ENCODE results near the gene ATP6V0A1. TPM values are rescaled to one million over a fixed set of nuclear protein-coding genes. Genes with fewer than 3 reads are reported as not detected.

Gene ATP6V0A1
- total and polyA plus RNA-seq, 4 donors = 31.5 to 94.6 (median 45.2) TPM

DNA sequence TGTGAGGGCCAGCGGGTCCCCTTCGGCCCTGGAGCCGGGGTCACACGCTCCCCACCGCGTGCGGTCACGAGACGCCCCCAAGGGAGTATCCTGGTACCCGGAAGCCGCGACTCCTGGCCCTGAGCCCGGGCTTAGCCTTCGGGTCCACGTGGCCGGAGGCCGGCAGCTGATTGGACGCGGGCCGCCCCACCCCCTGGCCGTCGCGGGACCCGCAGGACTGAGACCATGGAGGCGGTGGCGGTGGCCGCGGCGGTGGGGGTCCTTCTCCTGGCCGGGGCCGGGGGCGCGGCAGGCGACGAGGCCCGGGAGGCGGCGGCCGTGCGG is 77.3 kb downstream of the ATP6V0A1 start, which contains the start of gene NAGLU (continued):
- TF ChIP-seq, protein P1, sequence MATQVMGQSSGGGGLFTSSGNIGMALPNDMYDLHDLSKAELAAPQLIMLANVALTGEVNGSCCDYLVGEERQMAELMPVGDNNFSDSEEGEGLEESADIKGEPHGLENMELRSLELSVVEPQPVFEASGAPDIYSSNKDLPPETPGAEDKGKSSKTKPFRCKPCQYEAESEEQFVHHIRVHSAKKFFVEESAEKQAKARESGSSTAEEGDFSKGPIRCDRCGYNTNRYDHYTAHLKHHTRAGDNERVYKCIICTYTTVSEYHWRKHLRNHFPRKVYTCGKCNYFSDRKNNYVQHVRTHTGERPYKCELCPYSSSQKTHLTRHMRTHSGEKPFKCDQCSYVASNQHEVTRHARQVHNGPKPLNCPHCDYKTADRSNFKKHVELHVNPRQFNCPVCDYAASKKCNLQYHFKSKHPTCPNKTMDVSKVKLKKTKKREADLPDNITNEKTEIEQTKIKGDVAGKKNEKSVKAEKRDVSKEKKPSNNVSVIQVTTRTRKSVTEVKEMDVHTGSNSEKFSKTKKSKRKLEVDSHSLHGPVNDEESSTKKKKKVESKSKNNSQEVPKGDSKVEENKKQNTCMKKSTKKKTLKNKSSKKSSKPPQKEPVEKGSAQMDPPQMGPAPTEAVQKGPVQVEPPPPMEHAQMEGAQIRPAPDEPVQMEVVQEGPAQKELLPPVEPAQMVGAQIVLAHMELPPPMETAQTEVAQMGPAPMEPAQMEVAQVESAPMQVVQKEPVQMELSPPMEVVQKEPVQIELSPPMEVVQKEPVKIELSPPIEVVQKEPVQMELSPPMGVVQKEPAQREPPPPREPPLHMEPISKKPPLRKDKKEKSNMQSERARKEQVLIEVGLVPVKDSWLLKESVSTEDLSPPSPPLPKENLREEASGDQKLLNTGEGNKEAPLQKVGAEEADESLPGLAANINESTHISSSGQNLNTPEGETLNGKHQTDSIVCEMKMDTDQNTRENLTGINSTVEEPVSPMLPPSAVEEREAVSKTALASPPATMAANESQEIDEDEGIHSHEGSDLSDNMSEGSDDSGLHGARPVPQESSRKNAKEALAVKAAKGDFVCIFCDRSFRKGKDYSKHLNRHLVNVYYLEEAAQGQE (IDR thresholded peaks at IDR 0.05) = no peak
- no peak for TF ChIP-seq GABPA (IDR thresholded peaks at IDR 0.05 in 1 of 2, conservative IDR thresholded peaks at IDR 0.05 in 1 of 2)

GRCh38 chr17:42536372-42537155 is 77.9 kb downstream of the ATP6V0A1 start:
- WGBS = 2% methylated on average over 65 of the region's 65 CpGs
- Histone ChIP-seq H3K4me1 (ENCODE audit: control insufficient read depth in 4 of 4, insufficient read depth in 4 of 4, low read length in 3 of 4) (peaks cover 15 to 32% (median 23%) of the 10 kb centered on the region in 4 donors), H3K4me3 (ENCODE audit: low read depth in 1 of 3, low read length in 3 of 3) (peak overlapping the region; percentile 56 to 81 (median 80)), H3K36me3 (ENCODE audit: control insufficient read depth in 4 of 4, insufficient read depth in 3 of 4, low read depth in 1 of 4, low read length in 3 of 4) (peaks cover 0 to 14% (median 7%) of the 10 kb centered on the region in 4 donors), H3K27ac (ENCODE audit: low read depth in 1 of 2, low read length in 2 of 2) (peak overlapping the region; percentile 91 to 96), H3K9me3 (ENCODE audit: control insufficient read depth in 4 of 4, low read length in 3 of 4) (no peaks in the 10 kb centered on the region), H3K9ac (ENCODE audit: low read depth in 1 of 2, low read length in 2 of 2) (peak overlapping the region; percentile 71 to 72), H3K27me3 (ENCODE audit: control insufficient read depth in 4 of 4, insufficient read depth in 4 of 4, low read length in 3 of 4) (no peaks in the 10 kb centered on the region)
- TF ChIP-seq FOXA1 (IDR thresholded peaks at IDR 0.05) = no peak
- no peak for TF ChIP-seq JUND (IDR thresholded peaks at IDR 0.05)
- TF ChIP-seq TAF1 (conservative IDR thresholded peaks at IDR 0.05) = no peak
- TF ChIP-seq, protein P1 (IDR thresholded peaks at IDR 0.05) = peak; percentile 37
- TF ChIP-seq ZBTB33 (IDR thresholded peaks at IDR 0.05) = no peak
- TF ChIP-seq NR2F2 (IDR thresholded peaks at IDR 0.05) = no peak
- TF ChIP-seq FOXA2 (IDR thresholded peaks at IDR 0.05) = no peak
- TF ChIP-seq RAD21 (IDR thresholded peaks at IDR 0.05) = peak in 1 of 2 donors; percentile 38
- TF ChIP-seq GABPA (IDR thresholded peaks at IDR 0.05 in 1 of 2, conservative IDR thresholded peaks at IDR 0.05 in 1 of 2) = peak in 1 of 2 donors; percentile 59
- TF ChIP-seq RXRA (IDR thresholded peaks at IDR 0.05) = peak in 1 of 2 donors; percentile 21
- TF ChIP-seq SP1 (IDR thresholded peaks at IDR 0.05) = no peak
- TF ChIP-seq HNF4A (conservative IDR thresholded peaks at IDR 0.05) = no peak
- TF ChIP-seq CTCF (IDR thresholded peaks at IDR 0.05; ENCODE audit: low read depth, low read length, missing input control) = no peak
- TF ChIP-seq MAX (IDR thresholded peaks at IDR 0.05) = no peak
- TF ChIP-seq ATF3 (IDR thresholded peaks at IDR 0.05) = no peak
- DNase-seq (ENCODE audit: low spot score) = peak; percentile 80
